ENCODE measurements around the gene GSG1. TPM values are rescaled to one million over a fixed set of nuclear protein-coding genes. Genes with fewer than 3 reads are reported as not detected.

GSG1 gene
- total RNA-seq, 1 experiment from 2014 or later = not detected

- RAD21 ChIA-PET (ENCODE audit: low non-redundant PET in 1 of 2, low total read pairs in 2 of 2, uncharacterized antibody in 2 of 2, unreplicated experiment in 2 of 2) = no interaction called here
Observed at GRCh38 chr12:13127444-13127843, 24.0 kb upstream of the GSG1 start.

GRCh38 chr12:13126494-13126893 lies 23.0 kb upstream of the GSG1 start:
- ATAC-seq (no peak), DNase-seq (ENCODE audit: low read depth, low spot score) (no peak)
- no peaks in the 10 kb centered on the region for H3K27me3 ChIP-seq (ENCODE audit: insufficient read depth, low read length)
- H3K9ac ChIP-seq (ENCODE audit: low read length) = no peak overlapping the region
- no TSS peak for BruUV-seq (replicated peaks)
- no peaks in the 10 kb centered on the region for H3K36me3 ChIP-seq (ENCODE audit: control insufficient read depth in 1 of 2, insufficient read depth in 2 of 2, low read length in 2 of 2)
- RAD21 ChIA-PET (ENCODE audit: low non-redundant PET in 1 of 2, low total read pairs in 2 of 2, uncharacterized antibody in 2 of 2, unreplicated experiment in 2 of 2) = no interaction called here
- no peaks in the 10 kb centered on the region for H3K9me2 ChIP-seq (ENCODE audit: insufficient read depth)
- CTCF ChIA-PET = no interaction called here
- no peak overlapping the region for H3K27ac ChIP-seq (ENCODE audit: low read depth, low read length)
- no peaks in the 10 kb centered on the region for H4K20me1 ChIP-seq (ENCODE audit: insufficient read depth)
- H3K9me3 ChIP-seq (ENCODE audit: control insufficient read depth in 1 of 2, insufficient read depth in 1 of 2, low read depth in 1 of 2, low read length in 2 of 2) = no peaks in the 10 kb centered on the region
- no peak overlapping the region for H2AFZ ChIP-seq (ENCODE audit: low read depth, low read length, poor library complexity, severe bottlenecking)
- POLR2A ChIA-PET = no interaction called here
- H3K4me2 ChIP-seq (ENCODE audit: low read length) = no peak overlapping the region
- intact Hi-C loops (cut with micrococcal nuclease) = no loop called here
- peaks cover 0 to 19% of the 10 kb centered on the region in 2 experiments; a peak in 2 of 4 replicates for H3K4me1 ChIP-seq (ENCODE audit: control insufficient read depth in 1 of 2, insufficient read depth in 2 of 2, low read length in 2 of 2)
- H3K4me3 ChIP-seq (replicated peaks in 1 of 2; ENCODE audit: low read depth in 1 of 2, low read length in 2 of 2) = no peak overlapping the region
- H3K79me2 ChIP-seq (ENCODE audit: insufficient read depth, low read length) = no peaks in the 10 kb centered on the region
- TF ChIP-seq REST (IDR thresholded peaks at IDR 0.05; ENCODE audit: low read depth) (no peak), TCF7L2 (IDR thresholded peaks at IDR 0.05; ENCODE audit: borderline replicate concordance, extremely low read depth, insufficient read depth, insufficient read length) (no peak), FOSL1 (IDR thresholded peaks at IDR 0.05; ENCODE audit: low read depth) (no peak), ELF1 (IDR thresholded peaks at IDR 0.05; ENCODE audit: borderline replicate concordance, low read depth) (no peak), POLR2AphosphoS5 (IDR thresholded peaks at IDR 0.05; ENCODE audit: low read depth, low read length) (no peak)
- TF ChIP-seq, protein P1, sequence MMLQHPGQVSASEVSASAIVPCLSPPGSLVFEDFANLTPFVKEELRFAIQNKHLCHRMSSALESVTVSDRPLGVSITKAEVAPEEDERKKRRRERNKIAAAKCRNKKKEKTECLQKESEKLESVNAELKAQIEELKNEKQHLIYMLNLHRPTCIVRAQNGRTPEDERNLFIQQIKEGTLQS (IDR thresholded peaks at IDR 0.05) = no peak

More at GRCh38 chr12:13127444-13127843, 24.0 kb upstream of the GSG1 start:
- Histone ChIP-seq H3K4me3 (replicated peaks in 1 of 2; ENCODE audit: low read depth in 1 of 2, low read length in 2 of 2) (no peak overlapping the region), H3K9me3 (ENCODE audit: control insufficient read depth in 1 of 2, insufficient read depth in 1 of 2, low read depth in 1 of 2, low read length in 2 of 2) (no peaks in the 10 kb centered on the region), H3K4me1 (ENCODE audit: control insufficient read depth in 1 of 2, insufficient read depth in 2 of 2, low read length in 2 of 2) (peaks cover 2 to 26% of the 10 kb centered on the region in 2 experiments; a peak in 3 of 4 replicates), H4K20me1 (ENCODE audit: insufficient read depth) (no peaks in the 10 kb centered on the region), H3K9me2 (ENCODE audit: insufficient read depth) (no peaks in the 10 kb centered on the region), H3K4me2 (ENCODE audit: low read length) (no peak overlapping the region), H3K9ac (ENCODE audit: low read length) (no peak overlapping the region), H3K79me2 (ENCODE audit: insufficient read depth, low read length) (no peaks in the 10 kb centered on the region), H3K36me3 (ENCODE audit: control insufficient read depth in 1 of 2, insufficient read depth in 2 of 2, low read length in 2 of 2) (no peaks in the 10 kb centered on the region), H2AFZ (ENCODE audit: low read depth, low read length, poor library complexity, severe bottlenecking) (no peak overlapping the region), H3K27me3 (ENCODE audit: insufficient read depth, low read length) (no peaks in the 10 kb centered on the region), H3K27ac (ENCODE audit: low read depth, low read length) (no peak overlapping the region)
- ChIA-PET POLR2A (no interaction called here), CTCF (no interaction called here)
- TF ChIP-seq CEBPB (IDR thresholded peaks at IDR 0.05; ENCODE audit: low read depth) = no peak
- TF ChIP-seq FOSL1 (IDR thresholded peaks at IDR 0.05; ENCODE audit: low read depth) = no peak
- no peak for TF ChIP-seq POLR2A (IDR thresholded peaks at IDR 0.05; ENCODE audit: borderline replicate concordance, extremely low read depth, insufficient read depth, insufficient read length)
- TF ChIP-seq TCF7L2 (IDR thresholded peaks at IDR 0.05; ENCODE audit: borderline replicate concordance, extremely low read depth, insufficient read depth, insufficient read length) = no peak
- TF ChIP-seq YY1 (IDR thresholded peaks at IDR 0.05; ENCODE audit: extremely low read depth, insufficient replicate concordance, low read depth, low read length) = no peak
- no peak for TF ChIP-seq ZBTB33 (IDR thresholded peaks at IDR 0.05; ENCODE audit: extremely low read depth, insufficient replicate concordance, low read length)
- no peak for TF ChIP-seq SIN3A (IDR thresholded peaks at IDR 0.05; ENCODE audit: low read depth)
- DNase-seq (ENCODE audit: low read depth, low spot score) = no peak
- no peak for ATAC-seq
- intact Hi-C loops (cut with micrococcal nuclease) = no loop called here
- BruUV-seq (replicated peaks) = no TSS peak
